HG03097 (cell line): Measurements from ENCODE around the gene FRAS1.
"Not testable (repeated sequence)": the region's sequence is repeated elsewhere in the genome, so short reads cannot be mapped to it uniquely, and the experiment has no call there.

Source experiments
- ATAC-seq: cut with Tn5 transposase; IDR thresholded peaks from one replicate; pipeline ENCODE4 v1.9.1; 2021; ENCODE audit not compliant: unreplicated experiment, low FRiP score

Gene FRAS1

GRCh38 chr4:78119698-78120097, 62.6 kb downstream of the FRAS1 start:
- ATAC-seq, result no peak

GRCh38 chr4:78120144-78120880, 63.2 kb downstream of the FRAS1 start:
- ATAC-seq, result no peak

GRCh38 chr4:78121338-78121904, 64.3 kb downstream of the FRAS1 start:
- no peak for ATAC-seq

GRCh38 chr4:78125834-78126331, 68.8 kb downstream of the FRAS1 start:
- not testable (repeated sequence) for ATAC-seq

GRCh38 chr4:78129383-78130108, 72.4 kb downstream of the FRAS1 start:
- no peak for ATAC-seq

- ATAC-seq, result no peak
Measured at GRCh38 chr4:78131403-78131802, 74.3 kb downstream of the FRAS1 start.

- no peak for ATAC-seq
Measured at GRCh38 chr4:78136109-78137081, 79.3 kb downstream of the FRAS1 start.

- ATAC-seq, result no peak
Measured at GRCh38 chr4:78137532-78137931, 80.4 kb downstream of the FRAS1 start.

- ATAC-seq, result no peak
Measured at GRCh38 chr4:78138252-78138651, 81.1 kb downstream of the FRAS1 start.

GRCh38 chr4:78143634-78144033, 86.5 kb downstream of the FRAS1 start:
- ATAC-seq, result no peak

- ATAC-seq, result no peak
Measured at GRCh38 chr4:78145008-78145407, 87.9 kb downstream of the FRAS1 start.

- no peak for ATAC-seq
Measured at GRCh38 chr4:78145622-78146021, 88.5 kb downstream of the FRAS1 start.

GRCh38 chr4:78149751-78150542, 92.8 kb downstream of the FRAS1 start:
- no peak for ATAC-seq

- no peak for ATAC-seq
Measured at GRCh38 chr4:78150543-78150864, 93.4 kb downstream of the FRAS1 start.

GRCh38 chr4:78152795-78153194, 95.7 kb downstream of the FRAS1 start:
- ATAC-seq, result no peak

GRCh38 chr4:78154972-78155590, 98.0 kb downstream of the FRAS1 start:
- ATAC-seq, result no peak

GRCh38 chr4:78155616-78156105, 98.5 kb downstream of the FRAS1 start:
- no peak for ATAC-seq

- ATAC-seq, result no peak
Measured at GRCh38 chr4:78156520-78156919, 99.4 kb downstream of the FRAS1 start.

GRCh38 chr4:78162342-78162741, 105.2 kb downstream of the FRAS1 start:
- ATAC-seq, result no peak
